Natural killer cell (primary cell): ENCODE results near the gene MUSK. TPM values are rescaled to one million over a fixed set of nuclear protein-coding genes. Genes with fewer than 3 reads are reported as not detected.

Experiments used
- ATAC-seq, 3 donors: fragments of 150-1000 bp in 2 of 3; fragments of 200-7000 bp in 1 of 3; cut with Tn5 transposase; 1 replicate in 1 of 3; 2 replicates in 2 of 3; pipeline ENCODE4 v1.10.0; 2021; ENCODE audit warnings: mild to moderate bottlenecking in 2 of 3, moderate library complexity in 2 of 3
- DNase-seq, 2 donors: peaks; one replicate each; pipeline versions ENCODE4 v3.0.0 to v3.0.0-alpha.2; 2013 to 2021; ENCODE audit warnings: mixed read lengths in 1 of 2
- H3K27ac ChIP-seq: one replicate; pipeline ENCODE4 v1.5.1; 2013; ENCODE audit warnings: mild to moderate bottlenecking, low read length
- H3K27me3 ChIP-seq: one replicate; pipeline ENCODE4 v1.6.1; 2013; ENCODE audit warnings: low read length; ENCODE audit not compliant: control insufficient read depth, insufficient read depth
- H3K36me3 ChIP-seq: one replicate; pipeline ENCODE4 v1.6.1; 2013; ENCODE audit warnings: low read length; ENCODE audit not compliant: control insufficient read depth, insufficient read depth
- H3K4me1 ChIP-seq: one replicate; pipeline ENCODE4 v1.6.1; 2013; ENCODE audit warnings: low read length; ENCODE audit not compliant: control insufficient read depth, insufficient read depth
- H3K4me3 ChIP-seq: one replicate; pipeline ENCODE4 v1.5.1; 2013; ENCODE audit warnings: low read length
- H3K9me3 ChIP-seq: one replicate; pipeline ENCODE4 v1.6.1; 2013; ENCODE audit warnings: low read length; ENCODE audit not compliant: control insufficient read depth, insufficient read depth
- H3K27ac Mint-ChIP-seq, 2 donors: one replicate each; pipeline ENCODE4 v1.8.0; 2022; ENCODE audit warnings: mild to moderate bottlenecking in 2 of 2, mixed read lengths in 2 of 2, moderate library complexity in 1 of 2
- H3K27me3 Mint-ChIP-seq, 2 donors: one replicate each; pipeline ENCODE4 v1.8.0; 2022; ENCODE audit warnings: low read depth in 2 of 2, mixed read lengths in 2 of 2
- H3K36me3 Mint-ChIP-seq: one replicate; pipeline ENCODE4 v1.8.0; 2022; ENCODE audit warnings: mixed read lengths
- H3K4me1 Mint-ChIP-seq, 2 donors: one replicate each; pipeline ENCODE4 v1.8.0; 2022; ENCODE audit warnings: mixed read lengths in 2 of 2
- H3K4me3 Mint-ChIP-seq: one replicate; pipeline ENCODE4 v1.8.0; 2022; ENCODE audit warnings: mild to moderate bottlenecking, moderate library complexity, mixed read lengths
- H3K9me3 Mint-ChIP-seq, 2 donors: one replicate each; pipeline ENCODE4 v1.8.0; 2022; ENCODE audit warnings: mixed read lengths in 2 of 2
- CTCF ChIP-seq: fragments of 200-600 bp; IDR thresholded peaks from one replicate; pipeline ENCODE4 v1.8.0; 2022; ENCODE audit warnings: antibody characterized with exemption
- WGBS: methylation state at CpG from one replicate; pipeline ENCODE4 v1.1.7; 2013; ENCODE audit warnings: missing lambda C conversion rate; ENCODE audit not compliant: insufficient coverage; 5-methylcytosine and 5-hydroxymethylcytosine counted together
- intact Hi-C: fragments of 100-400 bp; cut with micrococcal nuclease; formaldehyde crosslinking; loops from one replicate; pipeline ENCODE4 v1.14.2; 2022
- total RNA-seq, 4 donors: library from RNA; stranded (reverse); fragments of 120-200 nt in 1 of 4; gene quantifications; one replicate each; pipeline versions ENCODE4 v1.2.3 to v1.2.4, GENCODE V29; 2013 to 2022

Gene MUSK
- total RNA-seq, 3 donors from 2014 or later (not counting 1 experiment from before 2014, with no cell fraction given), result not detected

- Histone ChIP-seq H3K4me3 (no peak overlapping the region), H3K27me3 (no peaks in the 10 kb centered on the region), H3K27ac (no peak overlapping the region), H3K9me3 (no peaks in the 10 kb centered on the region), H3K36me3 (no peaks in the 10 kb centered on the region), H3K4me1 (no peaks in the 10 kb centered on the region)
- Mint-ChIP-seq H3K9me3 (peaks cover 6 to 14% of the 10 kb centered on the region in 2 donors), H3K36me3 (peaks cover 14% of the 10 kb centered on the region), H3K4me3 (no peak overlapping the region), H3K27ac (no peak overlapping the region), H3K4me1 (no peaks in the 10 kb centered on the region), H3K27me3 (no peaks in the 10 kb centered on the region)
- no peak for ATAC-seq
- DNase-seq, result no peak
- intact Hi-C loops, result loop anchor here (10.0 kb wide), 1 partner anchor 656 kb away; no protein-coding TSS in a partner anchor
- TF ChIP-seq CTCF, result no peak
- WGBS, result no CpG with 5 or more reads among the region's 4 CpGs
Observed at GRCh38 chr9:110638381-110638954, 30.1 kb upstream of the MUSK start.

- intact Hi-C loops, result no loop called here
- ATAC-seq (no peak), DNase-seq (no peak)
- H3K9me3 Mint-ChIP-seq, result peaks cover 2 to 3% of the 10 kb centered on the region in 2 donors
- H3K27me3 Mint-ChIP-seq, result no peaks in the 10 kb centered on the region
- no peak overlapping the region for H3K4me3 Mint-ChIP-seq
- no peak overlapping the region for H3K27ac Mint-ChIP-seq
- Histone ChIP-seq H3K27ac (no peak overlapping the region), H3K36me3 (no peaks in the 10 kb centered on the region), H3K4me3 (no peak overlapping the region), H3K9me3 (no peaks in the 10 kb centered on the region), H3K27me3 (no peaks in the 10 kb centered on the region), H3K4me1 (no peaks in the 10 kb centered on the region)
- H3K36me3 Mint-ChIP-seq, result peaks cover 14% of the 10 kb centered on the region
- no peak for TF ChIP-seq CTCF
- H3K4me1 Mint-ChIP-seq, result no peaks in the 10 kb centered on the region
Observed at GRCh38 chr9:110640736-110641135, 27.9 kb upstream of the MUSK start.

GRCh38 chr9:110641293-110641692 lies 27.3 kb upstream of the MUSK start:
- WGBS, result 93% methylated on average over 2 of the region's 2 CpGs
- H3K9me3 Mint-ChIP-seq, result peaks cover 0 to 2% of the 10 kb centered on the region in 2 donors
- DNase-seq, result no peak
- Histone ChIP-seq H3K4me1 (no peaks in the 10 kb centered on the region), H3K9me3 (no peaks in the 10 kb centered on the region), H3K36me3 (no peaks in the 10 kb centered on the region), H3K27ac (no peak overlapping the region), H3K4me3 (no peak overlapping the region), H3K27me3 (no peaks in the 10 kb centered on the region)
- H3K27me3 Mint-ChIP-seq, result no peaks in the 10 kb centered on the region
- intact Hi-C loops, result no loop called here
- H3K36me3 Mint-ChIP-seq, result peaks cover 9% of the 10 kb centered on the region
- no peaks in the 10 kb centered on the region for H3K4me1 Mint-ChIP-seq
- no peak overlapping the region for H3K27ac Mint-ChIP-seq
- no peak overlapping the region for H3K4me3 Mint-ChIP-seq
- no peak for TF ChIP-seq CTCF
- ATAC-seq, result no peak

GRCh38 chr9:110648696-110649095 lies 19.9 kb upstream of the MUSK start:
- Histone ChIP-seq H3K27ac (no peak overlapping the region), H3K4me3 (no peak overlapping the region), H3K9me3 (peaks cover 3% of the 10 kb centered on the region), H3K27me3 (no peaks in the 10 kb centered on the region), H3K36me3 (no peaks in the 10 kb centered on the region), H3K4me1 (no peaks in the 10 kb centered on the region)
- Mint-ChIP-seq H3K9me3 (no peaks in the 10 kb centered on the region), H3K4me3 (no peak overlapping the region), H3K27me3 (no peaks in the 10 kb centered on the region), H3K27ac (no peak overlapping the region), H3K4me1 (no peaks in the 10 kb centered on the region), H3K36me3 (no peaks in the 10 kb centered on the region)
- DNase-seq, result no peak
- intact Hi-C loops, result no loop called here
- 76% methylated on average over 3 of the region's 4 CpGs for WGBS
- no peak for ATAC-seq
- no peak for TF ChIP-seq CTCF
